ENCODE data around the gene SMTNL2. TPM values are rescaled to one million over a fixed set of nuclear protein-coding genes. Genes with fewer than 3 reads are reported as not detected.

The SMTNL2 gene
- total RNA-seq, 1 donor from 2014 or later: 0.32 TPM

DNA sequence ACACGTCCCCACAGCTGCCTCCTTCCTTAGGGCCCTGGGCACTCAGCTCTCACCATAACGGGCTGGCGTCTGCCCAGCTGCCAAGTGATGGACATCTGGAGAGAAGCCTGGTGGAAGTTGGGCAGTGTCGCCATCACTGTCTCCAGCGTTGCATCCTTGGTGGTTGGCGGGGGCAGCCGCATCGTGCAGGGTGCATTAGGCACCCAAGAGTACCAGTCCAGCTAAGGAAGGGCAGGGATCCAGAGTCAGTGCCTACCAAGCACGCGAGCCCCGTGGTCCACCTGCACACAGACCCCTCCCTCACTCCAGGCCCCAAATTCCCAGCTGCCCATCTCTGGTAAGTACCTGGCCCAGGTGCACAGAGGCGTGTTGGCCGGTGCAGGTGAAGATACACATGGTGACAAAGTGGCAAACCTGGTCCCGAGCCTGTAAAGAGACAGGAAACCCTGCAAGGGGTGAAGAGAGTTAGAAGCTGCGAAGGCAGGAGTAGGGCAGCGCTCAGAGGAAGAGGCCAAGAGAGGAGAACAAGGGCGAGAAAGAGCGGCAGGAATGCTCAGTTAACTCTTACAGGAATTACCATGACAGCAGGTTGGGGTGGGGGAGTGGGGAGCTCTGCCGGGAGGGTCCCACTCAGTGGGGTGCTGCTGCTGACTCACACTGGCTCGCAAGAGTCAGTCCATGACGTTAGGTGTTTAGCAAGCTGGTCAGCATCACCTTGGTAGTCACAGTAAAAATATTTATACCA is 47.7 kb downstream of the SMTNL2 start:
- no peak for TF ChIP-seq CTCF (IDR thresholded peaks at IDR 0.05)
- H3K4me1 Mint-ChIP-seq (ENCODE audit: low read depth): no peaks in the 10 kb centered on the region
- H3K9me3 Mint-ChIP-seq (ENCODE audit: low read depth): no peaks in the 10 kb centered on the region
- peaks cover 34% of the 10 kb centered on the region for H3K27me3 Mint-ChIP-seq (ENCODE audit: low read depth)
- no peak for DNase-seq (ENCODE audit: low spot score)
- H3K36me3 Mint-ChIP-seq (ENCODE audit: low read depth): peaks cover 2% of the 10 kb centered on the region
- no peak overlapping the region for H3K27ac Mint-ChIP-seq (ENCODE audit: unreplicated experiment)
- H3K4me3 Mint-ChIP-seq (ENCODE audit: unreplicated experiment): no peak overlapping the region

DNA sequence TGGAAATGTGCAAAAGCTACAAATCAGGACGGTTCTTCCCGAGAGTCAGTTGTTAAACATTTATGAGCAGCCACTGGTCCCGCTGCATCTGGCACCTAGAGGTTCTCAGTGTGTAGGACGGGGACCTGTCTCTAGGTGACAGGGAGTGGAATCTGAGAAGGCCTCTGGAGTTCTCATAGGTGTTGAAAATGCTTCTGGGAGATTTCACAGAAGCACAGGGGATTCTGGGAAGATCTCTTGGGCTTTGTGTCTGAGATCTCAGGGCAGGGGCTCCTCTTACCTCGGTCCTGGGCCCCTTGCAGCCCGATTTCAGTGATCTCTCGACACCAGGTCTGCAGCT is 48.2 kb downstream of the SMTNL2 start:
- no peaks in the 10 kb centered on the region for H3K4me1 Mint-ChIP-seq (ENCODE audit: low read depth)
- H3K27me3 Mint-ChIP-seq (ENCODE audit: low read depth): peaks cover 35% of the 10 kb centered on the region
- H3K9me3 Mint-ChIP-seq (ENCODE audit: low read depth): no peaks in the 10 kb centered on the region
- H3K36me3 Mint-ChIP-seq (ENCODE audit: low read depth): peaks cover 2% of the 10 kb centered on the region
- no peak for DNase-seq (ENCODE audit: low spot score)
- no peak overlapping the region for H3K4me3 Mint-ChIP-seq (ENCODE audit: unreplicated experiment)
- no peak overlapping the region for H3K27ac Mint-ChIP-seq (ENCODE audit: unreplicated experiment)
- no peak for TF ChIP-seq CTCF (IDR thresholded peaks at IDR 0.05)

DNA sequence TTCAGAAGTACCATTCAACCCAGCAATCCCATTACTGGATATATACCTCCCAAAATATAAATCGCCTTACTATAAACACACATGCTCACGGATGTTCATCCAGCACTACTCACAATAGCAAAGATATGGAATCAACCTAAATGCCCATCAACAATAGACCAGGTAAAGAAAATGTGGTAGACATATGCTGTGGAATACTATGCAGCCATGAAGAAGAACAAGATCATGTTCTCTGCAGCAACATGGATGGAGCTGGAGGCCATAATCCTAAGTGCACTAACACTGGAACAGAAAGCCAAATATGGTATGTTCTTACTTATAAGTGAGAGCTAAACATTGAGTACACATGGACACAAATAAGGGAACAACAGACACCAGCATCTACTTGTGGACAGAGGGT is 49.3 kb downstream of the SMTNL2 start:
- Mint-ChIP-seq H3K4me1 (ENCODE audit: low read depth) (no peaks in the 10 kb centered on the region), H3K9me3 (ENCODE audit: low read depth) (no peaks in the 10 kb centered on the region), H3K27ac (ENCODE audit: unreplicated experiment) (no peak overlapping the region), H3K27me3 (ENCODE audit: low read depth) (peaks cover 41% of the 10 kb centered on the region), H3K4me3 (ENCODE audit: unreplicated experiment) (no peak overlapping the region), H3K36me3 (ENCODE audit: low read depth) (peaks cover 2% of the 10 kb centered on the region)
- TF ChIP-seq CTCF (IDR thresholded peaks at IDR 0.05): no peak
- no peak for DNase-seq (ENCODE audit: low spot score)

DNA sequence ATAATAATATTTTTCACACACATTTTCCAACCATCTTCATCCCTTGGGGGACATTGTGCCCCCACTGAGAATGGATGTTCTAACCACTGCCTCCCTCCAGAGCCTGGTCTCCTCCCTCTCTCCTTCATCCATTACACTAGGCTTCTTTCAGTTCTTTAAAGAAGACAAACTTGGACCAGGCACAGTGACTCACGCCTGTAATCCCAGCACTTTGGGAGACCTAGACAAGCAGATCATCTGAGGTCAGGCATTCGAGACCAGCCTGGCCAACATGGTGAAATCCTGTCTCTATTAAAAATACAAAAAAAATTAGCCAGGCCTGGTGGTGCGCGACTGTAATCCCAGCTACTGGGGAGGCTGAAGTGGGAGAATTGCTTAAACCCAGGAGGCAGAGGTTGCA is 50.6 kb downstream of the SMTNL2 start:
- H3K36me3 Mint-ChIP-seq (ENCODE audit: low read depth): peaks cover 2% of the 10 kb centered on the region
- peaks cover 4% of the 10 kb centered on the region for H3K4me1 Mint-ChIP-seq (ENCODE audit: low read depth)
- TF ChIP-seq CTCF (IDR thresholded peaks at IDR 0.05): no peak
- no peaks in the 10 kb centered on the region for H3K9me3 Mint-ChIP-seq (ENCODE audit: low read depth)
- DNase-seq (ENCODE audit: low spot score): no peak
- H3K27ac Mint-ChIP-seq (ENCODE audit: unreplicated experiment): no peak overlapping the region
- H3K27me3 Mint-ChIP-seq (ENCODE audit: low read depth): peaks cover 48% of the 10 kb centered on the region
- no peak overlapping the region for H3K4me3 Mint-ChIP-seq (ENCODE audit: unreplicated experiment)

GRCh38 chr17:4635823-4636375 is 51.6 kb downstream of the SMTNL2 start:
- no peak overlapping the region for H3K4me3 Mint-ChIP-seq (ENCODE audit: unreplicated experiment)
- no peaks in the 10 kb centered on the region for H3K9me3 Mint-ChIP-seq (ENCODE audit: low read depth)
- peaks cover 2% of the 10 kb centered on the region for H3K36me3 Mint-ChIP-seq (ENCODE audit: low read depth)
- no peak overlapping the region for H3K27ac Mint-ChIP-seq (ENCODE audit: unreplicated experiment)
- peaks cover 52% of the 10 kb centered on the region for H3K27me3 Mint-ChIP-seq (ENCODE audit: low read depth)
- no peak for DNase-seq (ENCODE audit: low spot score)
- no peak for TF ChIP-seq CTCF (IDR thresholded peaks at IDR 0.05)
- H3K4me1 Mint-ChIP-seq (ENCODE audit: low read depth): peaks cover 7% of the 10 kb centered on the region

Measured in chondrocyte (in vitro differentiated cells).